Parathyroid adenoma (tissue), 2 donors: Measurements from ENCODE around the gene LCP2.

Source experiments
- H2AFZ ChIP-seq: fragments of 300-600 bp; sonication (generic); one replicate; pipeline ENCODE4 v1.7.0; 2017; ENCODE audit warnings: antibody characterized with exemption, mild to moderate bottlenecking
- H3K27ac ChIP-seq: fragments of 300-600 bp; sonication (generic); one replicate; pipeline ENCODE4 v1.7.0; 2017
- H3K27me3 ChIP-seq: fragments of 300-600 bp; sonication (generic); one replicate; pipeline ENCODE4 v1.7.0; 2017; ENCODE audit warnings: low read length; ENCODE audit not compliant: control insufficient read depth, insufficient read depth
- H3K36me3 ChIP-seq: fragments of 300-600 bp; sonication (generic); one replicate; pipeline ENCODE4 v1.7.0; 2017; ENCODE audit warnings: low read length; ENCODE audit not compliant: control insufficient read depth, insufficient read depth
- H3K4me1 ChIP-seq: fragments of 300-600 bp; sonication (generic); one replicate; pipeline ENCODE4 v1.7.0; 2017; ENCODE audit warnings: control low read depth
- H3K4me2 ChIP-seq: fragments of 300-600 bp; sonication (generic); one replicate; pipeline ENCODE4 v1.7.0; 2017; ENCODE audit warnings: low read length
- H3K4me3 ChIP-seq: fragments of 300-600 bp; sonication (generic); one replicate; pipeline ENCODE4 v1.7.0; 2017; ENCODE audit warnings: low read depth, low read length
- H3K79me2 ChIP-seq: fragments of 300-600 bp; sonication (generic); one replicate; pipeline ENCODE4 v1.7.0; 2017; ENCODE audit warnings: control low read depth
- H3K9ac ChIP-seq: fragments of 300-600 bp; sonication (generic); one replicate; pipeline ENCODE4 v1.7.0; 2017; ENCODE audit warnings: mild to moderate bottlenecking
- H3K9me3 ChIP-seq: fragments of 300-600 bp; sonication (generic); one replicate; pipeline ENCODE4 v1.7.0; 2017; ENCODE audit warnings: low read length; ENCODE audit not compliant: control insufficient read depth
- TF ChIP-seq, protein P1 (sequence below): fragments of 300-600 bp; sonication (generic); IDR thresholded peaks from one replicate; pipeline ENCODE4 v1.7.0; 2017; ENCODE audit warnings: antibody characterized with exemption, mild to moderate bottlenecking
- donor health status: primary hyperparathyroidism.

Gene LCP2

DNA sequence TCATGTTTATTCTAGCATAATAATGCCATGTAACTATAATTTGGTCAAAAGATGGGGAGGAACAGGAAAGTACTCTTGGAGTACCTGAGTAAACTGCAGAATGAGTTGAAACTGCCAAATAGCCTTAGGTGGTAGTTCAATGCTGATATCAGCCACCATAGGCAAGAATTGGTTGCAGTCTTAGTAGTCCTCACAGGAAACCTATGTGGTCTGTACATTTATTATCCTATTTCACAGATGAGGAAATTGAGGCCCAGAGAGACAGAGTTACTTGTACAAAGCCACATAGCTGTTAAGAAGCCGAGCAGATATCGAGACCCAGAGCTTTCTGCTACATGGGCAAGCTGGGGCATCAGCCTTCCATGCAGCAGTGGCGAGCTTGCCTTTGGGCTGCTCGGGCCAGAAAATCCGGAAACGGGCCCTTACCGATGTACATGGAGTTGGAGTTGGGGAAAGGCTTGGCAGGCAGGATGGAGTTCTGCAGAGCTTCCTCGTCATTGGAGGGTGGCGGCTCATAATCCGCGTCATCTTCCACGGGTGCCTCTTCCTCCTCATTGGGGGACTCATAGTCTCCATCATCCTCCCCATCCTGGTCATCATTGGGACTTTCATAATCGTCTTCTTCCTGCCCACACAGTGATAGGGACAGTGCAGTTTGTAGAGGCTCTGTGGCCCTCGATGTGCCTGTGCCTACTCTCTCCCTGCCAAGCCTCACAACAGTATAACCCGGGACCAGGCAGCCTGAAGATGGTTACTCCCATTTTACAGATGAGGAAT is 27.1 kb downstream of the LCP2 start:
- Histone ChIP-seq H3K27ac (no peak overlapping the region), H3K27me3 (no peaks in the 10 kb centered on the region), H3K4me1 (no peaks in the 10 kb centered on the region), H3K9ac (no peak overlapping the region), H3K4me2 (no peak overlapping the region), H3K9me3 (no peaks in the 10 kb centered on the region), H3K4me3 (no peak overlapping the region), H2AFZ (no peak overlapping the region), H3K79me2 (no peaks in the 10 kb centered on the region), H3K36me3 (no peaks in the 10 kb centered on the region)
- TF ChIP-seq, protein P1, sequence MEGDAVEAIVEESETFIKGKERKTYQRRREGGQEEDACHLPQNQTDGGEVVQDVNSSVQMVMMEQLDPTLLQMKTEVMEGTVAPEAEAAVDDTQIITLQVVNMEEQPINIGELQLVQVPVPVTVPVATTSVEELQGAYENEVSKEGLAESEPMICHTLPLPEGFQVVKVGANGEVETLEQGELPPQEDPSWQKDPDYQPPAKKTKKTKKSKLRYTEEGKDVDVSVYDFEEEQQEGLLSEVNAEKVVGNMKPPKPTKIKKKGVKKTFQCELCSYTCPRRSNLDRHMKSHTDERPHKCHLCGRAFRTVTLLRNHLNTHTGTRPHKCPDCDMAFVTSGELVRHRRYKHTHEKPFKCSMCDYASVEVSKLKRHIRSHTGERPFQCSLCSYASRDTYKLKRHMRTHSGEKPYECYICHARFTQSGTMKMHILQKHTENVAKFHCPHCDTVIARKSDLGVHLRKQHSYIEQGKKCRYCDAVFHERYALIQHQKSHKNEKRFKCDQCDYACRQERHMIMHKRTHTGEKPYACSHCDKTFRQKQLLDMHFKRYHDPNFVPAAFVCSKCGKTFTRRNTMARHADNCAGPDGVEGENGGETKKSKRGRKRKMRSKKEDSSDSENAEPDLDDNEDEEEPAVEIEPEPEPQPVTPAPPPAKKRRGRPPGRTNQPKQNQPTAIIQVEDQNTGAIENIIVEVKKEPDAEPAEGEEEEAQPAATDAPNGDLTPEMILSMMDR, result no peak

DNA sequence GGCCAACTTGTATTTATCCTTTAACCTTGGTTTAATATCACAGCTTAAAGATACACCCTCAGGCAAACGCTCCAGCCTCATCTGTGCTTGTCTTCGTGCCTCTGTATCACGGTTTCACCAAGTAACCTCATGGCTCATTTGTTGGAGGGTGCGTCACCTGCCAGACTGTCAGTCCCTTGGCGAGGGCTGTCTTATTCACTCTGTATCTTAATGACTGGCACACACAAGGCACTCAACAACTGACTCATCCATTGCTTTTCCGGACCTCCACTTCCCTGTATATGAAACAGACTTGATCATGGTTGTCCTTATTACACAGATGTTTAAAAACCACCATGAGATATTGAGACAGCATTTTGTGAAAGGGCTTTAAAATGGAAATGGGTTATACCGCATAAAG is 28.0 kb downstream of the LCP2 start:
- H3K27ac ChIP-seq, result no peak overlapping the region
- TF ChIP-seq, protein P1, result no peak
- H2AFZ ChIP-seq, result no peak overlapping the region
- H3K27me3 ChIP-seq, result no peaks in the 10 kb centered on the region
- H3K9ac ChIP-seq, result no peak overlapping the region
- no peaks in the 10 kb centered on the region for H3K4me1 ChIP-seq
- no peaks in the 10 kb centered on the region for H3K79me2 ChIP-seq
- no peak overlapping the region for H3K4me3 ChIP-seq
- no peaks in the 10 kb centered on the region for H3K36me3 ChIP-seq
- no peak overlapping the region for H3K4me2 ChIP-seq
- H3K9me3 ChIP-seq, result no peaks in the 10 kb centered on the region

DNA sequence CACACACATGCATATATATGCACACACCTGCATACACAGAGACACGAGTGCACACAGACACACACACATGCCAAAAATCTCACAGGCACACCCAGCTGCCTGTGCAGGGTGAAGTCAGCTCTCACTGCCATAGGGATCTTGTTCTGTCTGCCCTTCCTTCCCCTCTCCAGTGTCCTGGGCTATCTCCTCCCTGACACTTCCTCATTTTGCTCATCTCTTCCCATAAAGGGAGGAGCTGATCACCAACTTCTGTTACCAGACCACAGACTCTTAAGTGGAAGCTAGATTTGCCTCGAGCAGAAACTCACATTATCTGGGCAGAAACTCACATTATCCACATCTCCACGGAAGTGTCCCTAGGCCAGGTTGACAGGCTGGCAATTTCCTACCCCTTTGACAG is 28.7 kb downstream of the LCP2 start:
- Histone ChIP-seq H3K27me3 (no peaks in the 10 kb centered on the region), H3K9ac (no peak overlapping the region), H3K4me3 (no peak overlapping the region), H3K4me2 (no peak overlapping the region), H2AFZ (no peak overlapping the region), H3K79me2 (no peaks in the 10 kb centered on the region), H3K27ac (no peak overlapping the region), H3K4me1 (no peaks in the 10 kb centered on the region), H3K36me3 (no peaks in the 10 kb centered on the region), H3K9me3 (no peaks in the 10 kb centered on the region)
- TF ChIP-seq, protein P1, result no peak

DNA sequence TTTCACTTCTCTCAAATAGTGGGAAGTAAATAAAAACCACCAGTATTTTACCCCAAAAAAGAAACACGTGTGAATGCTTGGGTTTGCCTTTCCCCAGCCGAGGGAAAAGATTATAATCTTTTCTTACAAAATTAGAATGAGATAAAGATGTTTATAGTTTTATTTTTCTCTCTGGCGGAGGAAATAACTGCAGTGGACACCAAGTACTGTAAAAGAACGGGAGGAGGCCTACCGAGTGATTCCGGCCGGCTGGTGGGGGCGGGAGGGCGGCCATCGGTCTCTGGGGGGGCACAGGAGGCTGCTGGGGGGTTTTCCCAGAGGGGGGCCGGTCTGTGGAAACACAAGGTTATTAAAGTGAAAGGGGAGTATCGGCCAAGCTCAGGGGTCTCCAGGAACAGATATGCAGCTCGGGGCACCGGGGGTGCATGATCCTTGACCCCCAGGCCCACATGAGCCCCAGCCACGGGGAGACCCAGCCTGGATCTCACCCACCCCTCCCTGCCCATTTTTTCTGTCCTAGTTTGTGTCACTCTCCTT is 29.4 kb downstream of the LCP2 start:
- Histone ChIP-seq H3K79me2 (no peaks in the 10 kb centered on the region), H3K27ac (no peak overlapping the region), H3K4me1 (no peaks in the 10 kb centered on the region), H3K4me3 (peak overlapping the region; percentile 47), H3K9ac (no peak overlapping the region), H3K36me3 (no peaks in the 10 kb centered on the region), H3K9me3 (no peaks in the 10 kb centered on the region), H2AFZ (peak overlapping the region; percentile 60), H3K27me3 (peaks cover 3% of the 10 kb centered on the region), H3K4me2 (peak overlapping the region; percentile 61)
- TF ChIP-seq, protein P1, result no peak
